Left colon (tissue), 2 donors: Measurements from ENCODE around the gene ITGA11. TPM values are rescaled to one million over a fixed set of nuclear protein-coding genes. Genes with fewer than 3 reads are reported as not detected.
A peak's percentile ranks its signal among the peaks of the same experiment; 100 is the strongest.

ENCODE experiments used
- ATAC-seq: fragments of 200-7000 bp; cut with Tn5 transposase; one replicate; pipeline ENCODE4 v1.9.1; 2020; ENCODE audit warnings: mild to moderate bottlenecking, moderate library complexity
- DNase-seq, 2 donors: peaks; one replicate each; pipeline ENCODE4 v3.0.0-alpha.2; 2020
- intact Hi-C, 2 donors: fragments of 100-400 bp; cut with DNase I in 1 of 2; cut with micrococcal nuclease in 1 of 2; formaldehyde crosslinking; loops; one replicate each; pipeline versions ENCODE4 v1.11.2 to v1.14.0; 2022; cut with DNase I, micrococcal nuclease
- total RNA-seq, 2 donors: library from RNA; stranded (reverse); fragmentation: NEBNext Ultra II Directional; extraction: Animal tissue kit (Norgen Biotek cat#: 25700); gene quantifications; one replicate each; pipeline ENCODE4 v1.2.1, GENCODE V29; 2021
- donor health status: DM: no; HTN: no; CAD: no.
- donor health status: DM: yes; HTN: yes; CAD: no.

ITGA11 gene
- total RNA-seq, 2 donors from 2014 or later: 1.4 to 2.4 TPM

GRCh38 chr15:68295014-68295805, 136.8 kb downstream of the ITGA11 start:
- DNase-seq (no peak), ATAC-seq (no peak)
- intact Hi-C loops: no loop called here

GRCh38 chr15:68292967-68293366, 139.0 kb downstream of the ITGA11 start:
- no peak for DNase-seq
- intact Hi-C loops: no loop called here
- no peak for ATAC-seq

GRCh38 chr15:68292157-68292781, 139.7 kb downstream of the ITGA11 start:
- intact Hi-C loops: no loop called here
- ATAC-seq (no peak), DNase-seq (no peak)

- DNase-seq: no peak
- ATAC-seq: no peak
- intact Hi-C loops: no loop called here
Observed at GRCh38 chr15:68290715-68291114, 141.2 kb downstream of the ITGA11 start.

GRCh38 chr15:68289621-68290352, 142.2 kb downstream of the ITGA11 start:
- ATAC-seq: no peak
- intact Hi-C loops: no loop called here
- no peak for DNase-seq

- intact Hi-C loops: no loop called here
- DNase-seq: no peak
- ATAC-seq: no peak
Observed at GRCh38 chr15:68289057-68289456, 142.9 kb downstream of the ITGA11 start.

GRCh38 chr15:68286256-68286655, 145.7 kb downstream of the ITGA11 start:
- DNase-seq: no peak
- ATAC-seq: no peak
- intact Hi-C loops: no loop called here

- DNase-seq (no peak), ATAC-seq (peak; percentile 40)
- intact Hi-C loops: no loop called here
Observed at GRCh38 chr15:68285259-68285980, 146.5 kb downstream of the ITGA11 start.

GRCh38 chr15:68284616-68285258, 147.2 kb downstream of the ITGA11 start:
- intact Hi-C loops: no loop called here
- DNase-seq (no peak), ATAC-seq (no peak)

GRCh38 chr15:68283401-68283800, 148.6 kb downstream of the ITGA11 start:
- ATAC-seq (no peak), DNase-seq (no peak)
- intact Hi-C loops: no loop called here

GRCh38 chr15:68281008-68281407, 151.0 kb downstream of the ITGA11 start:
- no peak for ATAC-seq
- DNase-seq: no peak
- intact Hi-C loops: no loop called here

- intact Hi-C loops: no loop called here
- ATAC-seq (peak; percentile 11), DNase-seq (no peak)
Observed at GRCh38 chr15:68279779-68280753, 151.9 kb downstream of the ITGA11 start.

GRCh38 chr15:68278595-68279405, 153.2 kb downstream of the ITGA11 start:
- DNase-seq: peak in 1 of 2 donors; percentile 37
- intact Hi-C loops: no loop called here

GRCh38 chr15:68278345-68278594, 153.7 kb downstream of the ITGA11 start:
- DNase-seq: peak; percentile 42 to 77

More at GRCh38 chr15:68278595-68279405, 153.2 kb downstream of the ITGA11 start:
- peak; percentile 5 for ATAC-seq

GRCh38 chr15:68277603-68278344, 154.2 kb downstream of the ITGA11 start, which contains the start of gene FEM1B:
Gene FEM1B, plus strand, starts transcription at chr15:68277745. Its CDS starts 673 bp downstream, at chr15:68278418.
- intact Hi-C loops: no loop called here
- ATAC-seq (peak; percentile 87), DNase-seq (peak; percentile 91 to 94)

More at GRCh38 chr15:68278345-68278594, 153.7 kb downstream of the ITGA11 start:
- no peak for ATAC-seq
- intact Hi-C loops: no loop called here

GRCh38 chr15:68277131-68277602, 154.8 kb downstream of the ITGA11 start:
- peak; percentile 46 to 56 for DNase-seq
- intact Hi-C loops: no loop called here

More at GRCh38 chr15:68277131-68277602, 154.8 kb downstream of the ITGA11 start:
- ATAC-seq: peak; percentile 26
